ENCODE data around the gene OR4D10. TPM values are rescaled to one million over a fixed set of nuclear protein-coding genes. Genes with fewer than 3 reads are reported as not detected.
"Not testable (repeated sequence)": the region's sequence is repeated elsewhere in the genome, so short reads cannot be mapped to it uniquely, and the experiment has no call there.

The OR4D10 gene
- total and polyA plus RNA-seq, 11 donors: not detected

DNA sequence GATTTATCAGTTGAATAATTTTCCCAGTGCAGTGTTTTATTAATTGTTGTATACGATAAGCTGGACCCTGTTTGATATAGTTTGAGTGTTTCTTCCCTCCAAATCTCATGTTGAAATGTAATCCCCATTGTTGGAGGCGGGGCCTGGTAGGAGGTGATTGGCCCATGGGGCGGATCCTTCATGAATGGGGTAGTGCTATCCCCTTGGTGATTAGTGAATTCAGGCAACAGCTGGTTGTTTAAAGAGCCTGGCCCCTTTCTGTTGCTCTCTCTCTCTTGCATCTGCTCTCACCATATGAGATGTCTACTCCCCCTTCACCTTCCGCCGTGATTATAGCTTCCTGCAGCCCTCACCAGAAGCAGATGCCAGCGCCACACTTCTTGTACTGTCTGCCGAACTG, 35.3 kb upstream of the OR4D10 start:
- no peak overlapping the region for H3K27ac ChIP-seq
- no peak overlapping the region for H3K4me3 ChIP-seq
- ATAC-seq (no peak), DNase-seq (no peak)
- intact Hi-C loops (cut with DNase I): loop anchor here in 2 of 10 donors (10.0 kb wide), 2 partner anchors 153 to 263 kb away; partner anchors contain the start of gene DTX4 (in 1 of the 2)
- no peaks in the 10 kb centered on the region for H3K4me1 ChIP-seq
- no peak for TF ChIP-seq POLR2A (IDR thresholded peaks at IDR 0.05)
- 77 to 81% (median 80%) methylated on average over 7 of the region's 7 CpGs for WGBS, 4 donors
- no peaks in the 10 kb centered on the region for H3K36me3 ChIP-seq
- no peaks in the 10 kb centered on the region for H3K9me3 ChIP-seq
- H3K27me3 ChIP-seq: no peaks in the 10 kb centered on the region

DNA sequence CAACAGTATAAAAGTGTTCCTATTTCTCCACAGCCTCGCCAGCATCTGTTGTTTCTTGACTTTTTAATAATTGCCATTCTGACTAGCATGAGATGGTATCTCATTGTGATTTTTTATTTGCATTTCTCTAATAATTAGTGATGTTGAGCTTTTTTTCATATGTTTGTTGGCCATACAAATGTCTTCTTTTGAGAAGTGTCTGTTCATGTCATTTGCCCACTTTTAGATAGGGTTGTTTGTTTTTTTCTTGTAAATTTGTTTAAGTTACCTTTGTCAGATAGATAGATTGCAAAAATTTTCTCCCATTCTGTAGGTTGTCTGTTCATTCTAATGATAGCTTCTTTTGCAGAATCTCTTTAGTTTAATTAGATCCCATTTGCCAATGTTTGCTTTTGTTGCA, 27.5 kb upstream of the OR4D10 start:
- H3K4me1 ChIP-seq; DNase-seq; H3K36me3 ChIP-seq; H3K4me3 ChIP-seq; H3K27ac ChIP-seq; H3K27me3 ChIP-seq; ATAC-seq; intact Hi-C loops (cut with DNase I): not testable (repeated sequence)
- peaks cover 0 to 13% (median 0%) of the 10 kb centered on the region in 12 donors for H3K9me3 ChIP-seq
- 66 to 78% (median 71%) methylated on average over 1 of the region's 1 CpG for WGBS, 4 donors

DNA sequence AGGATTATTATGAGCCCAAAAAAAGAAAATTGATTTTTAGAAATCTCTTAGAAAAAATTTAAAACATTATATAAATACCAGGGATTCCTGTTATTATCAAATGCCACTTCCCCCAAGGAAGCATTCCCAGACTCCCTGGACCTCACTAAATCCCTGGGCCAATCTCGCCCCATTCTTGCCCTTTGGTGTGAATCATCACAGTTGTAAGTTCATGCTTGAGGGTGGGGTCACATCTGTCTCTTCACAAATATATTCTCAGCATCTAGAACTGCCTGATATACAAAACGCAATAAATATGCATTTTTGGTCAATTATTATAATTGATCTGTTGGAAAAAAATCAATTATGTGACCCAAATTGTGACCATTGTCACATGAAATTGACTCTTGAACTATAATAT, 24.6 kb upstream of the OR4D10 start:
- Histone ChIP-seq H3K27me3 (no peaks in the 10 kb centered on the region), H3K4me3 (no peak overlapping the region), H3K36me3 (no peaks in the 10 kb centered on the region), H3K9me3 (peaks cover 0 to 13% (median 0%) of the 10 kb centered on the region in 12 donors), H3K27ac (no peak overlapping the region), H3K4me1 (no peaks in the 10 kb centered on the region)
- no peak for ATAC-seq
- no peak for DNase-seq
- no peak for TF ChIP-seq POLR2A (IDR thresholded peaks at IDR 0.05)
- TF ChIP-seq, protein P1, sequence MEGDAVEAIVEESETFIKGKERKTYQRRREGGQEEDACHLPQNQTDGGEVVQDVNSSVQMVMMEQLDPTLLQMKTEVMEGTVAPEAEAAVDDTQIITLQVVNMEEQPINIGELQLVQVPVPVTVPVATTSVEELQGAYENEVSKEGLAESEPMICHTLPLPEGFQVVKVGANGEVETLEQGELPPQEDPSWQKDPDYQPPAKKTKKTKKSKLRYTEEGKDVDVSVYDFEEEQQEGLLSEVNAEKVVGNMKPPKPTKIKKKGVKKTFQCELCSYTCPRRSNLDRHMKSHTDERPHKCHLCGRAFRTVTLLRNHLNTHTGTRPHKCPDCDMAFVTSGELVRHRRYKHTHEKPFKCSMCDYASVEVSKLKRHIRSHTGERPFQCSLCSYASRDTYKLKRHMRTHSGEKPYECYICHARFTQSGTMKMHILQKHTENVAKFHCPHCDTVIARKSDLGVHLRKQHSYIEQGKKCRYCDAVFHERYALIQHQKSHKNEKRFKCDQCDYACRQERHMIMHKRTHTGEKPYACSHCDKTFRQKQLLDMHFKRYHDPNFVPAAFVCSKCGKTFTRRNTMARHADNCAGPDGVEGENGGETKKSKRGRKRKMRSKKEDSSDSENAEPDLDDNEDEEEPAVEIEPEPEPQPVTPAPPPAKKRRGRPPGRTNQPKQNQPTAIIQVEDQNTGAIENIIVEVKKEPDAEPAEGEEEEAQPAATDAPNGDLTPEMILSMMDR (IDR thresholded peaks at IDR 0.05): no peak
- 62 to 70% (median 65%) methylated on average over 2 of the region's 2 CpGs for WGBS, 4 donors
- intact Hi-C loops (cut with DNase I): no loop called here

DNA sequence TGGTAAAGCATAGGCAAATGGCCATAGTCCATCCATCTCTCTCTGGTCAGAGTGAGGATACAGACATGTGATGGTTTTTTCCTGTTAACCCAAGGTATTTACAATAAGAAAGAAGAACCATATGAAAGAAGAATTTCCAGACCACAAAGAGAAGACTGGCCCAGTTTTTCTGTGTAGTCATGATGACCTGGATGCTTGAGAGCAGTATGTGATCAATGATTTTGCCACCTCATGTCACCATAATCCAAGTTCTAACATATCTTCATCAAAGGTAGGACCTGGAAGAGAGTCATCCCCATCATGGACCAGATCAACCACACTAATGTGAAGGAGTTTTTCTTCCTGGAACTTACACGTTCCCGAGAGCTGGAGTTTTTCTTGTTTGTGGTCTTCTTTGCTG, 16.5 kb upstream of the OR4D10 start, which contains the start of gene OR4D6:
TSS of gene OR4D6 (plus strand) at position 301 of the 400 bp plus-strand sequence. CDS start at position 301, 0 bp downstream.
- no peak for ATAC-seq
- intact Hi-C loops (cut with DNase I): no loop called here
- WGBS, 4 donors: 78 to 89% (median 83%) methylated on average over 2 of the region's 2 CpGs

DNA sequence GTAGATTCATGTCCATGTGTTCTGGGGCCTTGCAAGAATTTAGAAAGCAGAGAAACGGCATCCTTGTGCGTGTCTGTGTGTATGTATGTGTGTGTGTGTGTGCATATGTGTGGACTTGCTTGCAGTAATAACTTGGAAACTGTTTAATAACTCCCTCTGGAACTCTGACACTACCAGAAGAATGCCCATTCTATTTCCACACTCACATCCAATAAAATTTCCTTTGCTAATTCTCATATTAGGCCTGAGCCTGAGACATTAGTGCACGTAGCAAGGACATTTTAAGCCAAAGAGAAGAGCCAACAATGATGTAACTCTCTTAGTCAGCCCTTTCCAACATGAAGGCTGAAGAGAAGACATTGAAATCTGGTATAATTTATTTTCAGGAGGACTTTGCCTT, 13.2 kb upstream of the OR4D10 start:
- 64 to 81% (median 78%) methylated on average over 3 of the region's 3 CpGs for WGBS, 4 donors
- H3K27ac ChIP-seq: no peak overlapping the region
- intact Hi-C loops (cut with DNase I): no loop called here

More for the DNA sequence above, 16.5 kb upstream of the OR4D10 start, which contains the start of gene OR4D6:
- H3K27ac ChIP-seq: no peak within 1 kb of the TSS
- no peaks in the 10 kb centered on the region for H3K27me3 ChIP-seq
- no peaks in the 10 kb centered on the region for H3K4me1 ChIP-seq
- TF ChIP-seq POLR2A (IDR thresholded peaks at IDR 0.05): no peak
- H3K36me3 ChIP-seq: no peaks in the 10 kb centered on the region
- no peaks in the 10 kb centered on the region for H3K9me3 ChIP-seq
- no peak within 1 kb of the TSS for H3K4me3 ChIP-seq
- no peak for DNase-seq

More for the DNA sequence above, 13.2 kb upstream of the OR4D10 start:
- Histone ChIP-seq H3K4me1 (no peaks in the 10 kb centered on the region), H3K4me3 (no peak overlapping the region), H3K27me3 (no peaks in the 10 kb centered on the region), H3K36me3 (no peaks in the 10 kb centered on the region), H3K9me3 (no peaks in the 10 kb centered on the region)
- DNase-seq (no peak), ATAC-seq (no peak)
- TF ChIP-seq, protein P1 (IDR thresholded peaks at IDR 0.05): no peak
- TF ChIP-seq POLR2A (IDR thresholded peaks at IDR 0.05): no peak
